Peyer's patch (tissue), 4 donors: ENCODE data around the gene ADAMTS18. TPM values are rescaled to one million over a fixed set of nuclear protein-coding genes. Genes with fewer than 3 reads are reported as not detected.
"Not testable (repeated sequence)": the region's sequence is repeated elsewhere in the genome, so short reads cannot be mapped to it uniquely, and the experiment has no call there.

Experiments
- DNase-seq, 3 donors: peaks; one replicate each; pipeline ENCODE4 v3.0.0-alpha.2; 2017 to 2019
- H3K27ac ChIP-seq, 4 donors: fragments of 200-600 bp; sonication (generic); one replicate each; pipeline ENCODE4 v1.5.1; 2016 to 2019
- H3K27me3 ChIP-seq, 2 donors: fragments of 200-600 bp; sonication (generic); one replicate each; pipeline ENCODE4 v1.5.1; 2019
- H3K36me3 ChIP-seq, 3 donors: fragments of 200-600 bp; sonication (generic); one replicate each; pipeline ENCODE4 v1.5.1; 2016 to 2019
- H3K4me1 ChIP-seq, 4 donors: fragments of 200-600 bp; sonication (generic); one replicate each; pipeline ENCODE4 v1.5.1; 2016 to 2019
- H3K4me3 ChIP-seq, 4 donors: fragments of 200-600 bp; sonication (generic); 1 replicate in 3 of 4; 2 replicates in 1 of 4; pipeline ENCODE4 v1.5.1; 2016 to 2019; ENCODE audit warnings: mild to moderate bottlenecking in 1 of 4
- H3K9me3 ChIP-seq, 4 donors: fragments of 200-600 bp; sonication (generic); one replicate each; pipeline ENCODE4 v1.5.1; 2016 to 2019; ENCODE audit warnings: mild to moderate bottlenecking in 1 of 4
- CTCF ChIP-seq, 6 experiments: fragments of 450-650 bp in 4 of 6; fragments of 200-600 bp in 2 of 6; sonication (generic) in 1 of 6; IDR thresholded peaks; one replicate each; pipeline ENCODE4 v1.5.1; 2017 to 2019; ENCODE audit warnings: antibody characterized with exemption in 6 of 6, mild to moderate bottlenecking in 3 of 6, moderate library complexity in 1 of 6
- POLR2A ChIP-seq, 2 donors: fragments of 450-650 bp; IDR thresholded peaks; one replicate each; pipeline ENCODE4 v1.5.1; 2017; ENCODE audit warnings: antibody characterized with exemption in 2 of 2, mild to moderate bottlenecking in 2 of 2, moderate library complexity in 2 of 2
- total RNA-seq, 4 donors: library from RNA; depleted of rRNA; stranded (reverse); fragments of >200 nt; gene quantifications; one replicate each; pipeline ENCODE4 v1.1.0, GENCODE V29; 2016

ADAMTS18 gene
- total RNA-seq, 4 donors from 2014 or later = 0.27 to 2.5 TPM; not detected in 2

GRCh38 chr16:77468831-77469230 lies 34.0 kb upstream of the ADAMTS18 start:
- no peaks in the 10 kb centered on the region for H3K4me1 ChIP-seq
- no peak for TF ChIP-seq POLR2A (IDR thresholded peaks at IDR 0.05)
- TF ChIP-seq CTCF (IDR thresholded peaks at IDR 0.05) = no peak
- H3K4me3 ChIP-seq = no peak overlapping the region
- no peaks in the 10 kb centered on the region for H3K9me3 ChIP-seq
- H3K27me3 ChIP-seq = no peaks in the 10 kb centered on the region
- H3K36me3 ChIP-seq = no peaks in the 10 kb centered on the region
- no peak for DNase-seq
- no peak overlapping the region for H3K27ac ChIP-seq

GRCh38 chr16:77467821-77468335 lies 33.0 kb upstream of the ADAMTS18 start:
- H3K36me3 ChIP-seq = no peaks in the 10 kb centered on the region
- no peak for DNase-seq
- no peaks in the 10 kb centered on the region for H3K9me3 ChIP-seq
- H3K4me3 ChIP-seq = no peak overlapping the region
- H3K27ac ChIP-seq = no peak overlapping the region
- no peaks in the 10 kb centered on the region for H3K27me3 ChIP-seq
- TF ChIP-seq CTCF (IDR thresholded peaks at IDR 0.05) (no peak), POLR2A (IDR thresholded peaks at IDR 0.05) (no peak)
- H3K4me1 ChIP-seq = no peaks in the 10 kb centered on the region

GRCh38 chr16:77463659-77464058 lies 28.8 kb upstream of the ADAMTS18 start:
- not testable (repeated sequence) for H3K4me3 ChIP-seq, H3K36me3 ChIP-seq, DNase-seq, H3K27me3 ChIP-seq, H3K27ac ChIP-seq, H3K4me1 ChIP-seq, H3K9me3 ChIP-seq

- TF ChIP-seq POLR2A (IDR thresholded peaks at IDR 0.05) (no peak), CTCF (IDR thresholded peaks at IDR 0.05) (no peak)
- Histone ChIP-seq H3K4me1 (no peaks in the 10 kb centered on the region), H3K27ac (no peak overlapping the region), H3K36me3 (no peaks in the 10 kb centered on the region), H3K4me3 (no peak overlapping the region), H3K9me3 (no peaks in the 10 kb centered on the region), H3K27me3 (no peaks in the 10 kb centered on the region)
- DNase-seq = no peak
These were observed 28.1 kb upstream of the ADAMTS18 start for GRCh38 chr16:77462894-77463293.

GRCh38 chr16:77459534-77460254 lies 24.9 kb upstream of the ADAMTS18 start:
- H3K4me3 ChIP-seq = no peak overlapping the region

More at GRCh38 chr16:77459534-77460254, 24.9 kb upstream of the ADAMTS18 start:
- no peaks in the 10 kb centered on the region for H3K36me3 ChIP-seq
- H3K9me3 ChIP-seq = no peaks in the 10 kb centered on the region
- H3K4me1 ChIP-seq = no peaks in the 10 kb centered on the region
- DNase-seq = no peak
- TF ChIP-seq CTCF (IDR thresholded peaks at IDR 0.05) (no peak), POLR2A (IDR thresholded peaks at IDR 0.05) (no peak)
- no peaks in the 10 kb centered on the region for H3K27me3 ChIP-seq
- no peak overlapping the region for H3K27ac ChIP-seq
